Osteocyte (in vitro differentiated cells): Measurements from ENCODE around the gene TAGLN3. TPM values are rescaled to one million over a fixed set of nuclear protein-coding genes. Genes with fewer than 3 reads are reported as not detected.

ENCODE experiments used
- DNase-seq: peaks from one replicate; pipeline ENCODE4 v3.0.0; 2021; ENCODE audit warnings: mixed read lengths; ENCODE audit not compliant: unreplicated experiment; ENCODE audit errors: extremely low spot score
- H3K27ac Mint-ChIP-seq: one replicate; pipeline ENCODE4 v1.8.0; 2021; ENCODE audit warnings: mild to moderate bottlenecking, mixed read lengths; ENCODE audit not compliant: unreplicated experiment
- H3K27me3 Mint-ChIP-seq: one replicate; pipeline ENCODE4 v1.8.0; 2021; ENCODE audit warnings: mixed read lengths; ENCODE audit not compliant: unreplicated experiment
- H3K36me3 Mint-ChIP-seq: one replicate; pipeline ENCODE4 v1.8.0; 2021; ENCODE audit warnings: mixed read lengths; ENCODE audit not compliant: unreplicated experiment
- H3K4me1 Mint-ChIP-seq: one replicate; pipeline ENCODE4 v1.8.0; 2021; ENCODE audit warnings: mixed read lengths; ENCODE audit not compliant: unreplicated experiment
- H3K4me3 Mint-ChIP-seq: one replicate; pipeline ENCODE4 v1.8.0; 2021; ENCODE audit warnings: mild to moderate bottlenecking, moderate library complexity, mixed read lengths; ENCODE audit not compliant: unreplicated experiment
- H3K9me3 Mint-ChIP-seq: one replicate; pipeline ENCODE4 v1.8.0; 2021; ENCODE audit warnings: mixed read lengths; ENCODE audit not compliant: unreplicated experiment
- CTCF ChIP-seq: fragments of 200-600 bp; sonication (generic); IDR thresholded peaks from 2 replicates; pipeline ENCODE4 v1.5.0; 2021; ENCODE audit warnings: antibody characterized with exemption, mild to moderate bottlenecking, moderate library complexity
- total RNA-seq: library from RNA; stranded (reverse); gene quantifications from 2 replicates; pipeline ENCODE4 v1.2.1, GENCODE V29; 2021

Gene TAGLN3
- total RNA-seq, 1 donor from 2014 or later = not detected

DNA sequence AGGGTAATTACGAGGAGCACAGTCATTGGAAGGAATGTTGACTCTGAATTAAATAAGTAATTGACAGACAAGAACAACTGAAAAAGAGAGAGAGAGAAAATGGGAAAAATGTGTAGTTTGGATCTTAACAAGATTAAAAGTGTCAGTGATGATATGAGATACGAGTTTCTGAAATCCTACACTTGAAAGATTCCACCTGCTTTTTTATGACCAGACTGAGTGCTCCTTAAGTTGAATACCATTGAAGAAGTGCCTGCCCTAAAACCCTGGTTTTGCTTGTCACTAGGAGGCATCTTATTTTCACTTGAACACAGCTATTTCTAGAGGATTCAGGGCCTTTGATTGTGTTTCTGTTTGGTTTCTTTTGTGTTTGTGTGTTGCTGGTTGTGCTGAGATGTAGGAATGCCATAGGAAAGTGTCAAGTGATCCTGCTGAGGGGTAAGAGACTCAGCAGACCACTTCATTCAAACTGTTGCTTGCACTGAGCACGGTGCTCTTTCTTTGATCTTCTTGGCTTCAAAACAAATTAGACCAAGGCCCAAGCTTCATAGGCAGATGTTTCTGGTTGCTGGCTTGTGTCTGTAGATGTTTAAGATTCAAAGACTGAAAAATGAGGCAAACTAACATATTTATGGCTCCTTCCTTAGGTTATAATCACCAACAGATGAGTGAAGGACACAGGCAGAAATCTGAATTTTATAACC lies 37.1 kb upstream of the TAGLN3 start:
- no peak for DNase-seq
- Mint-ChIP-seq H3K27me3 (no peaks in the 10 kb centered on the region), H3K4me3 (no peak overlapping the region), H3K36me3 (peaks cover 53% of the 10 kb centered on the region), H3K27ac (peak overlapping the region; percentile 36), H3K9me3 (no peaks in the 10 kb centered on the region), H3K4me1 (peaks cover 8% of the 10 kb centered on the region)
- TF ChIP-seq CTCF = no peak

DNA sequence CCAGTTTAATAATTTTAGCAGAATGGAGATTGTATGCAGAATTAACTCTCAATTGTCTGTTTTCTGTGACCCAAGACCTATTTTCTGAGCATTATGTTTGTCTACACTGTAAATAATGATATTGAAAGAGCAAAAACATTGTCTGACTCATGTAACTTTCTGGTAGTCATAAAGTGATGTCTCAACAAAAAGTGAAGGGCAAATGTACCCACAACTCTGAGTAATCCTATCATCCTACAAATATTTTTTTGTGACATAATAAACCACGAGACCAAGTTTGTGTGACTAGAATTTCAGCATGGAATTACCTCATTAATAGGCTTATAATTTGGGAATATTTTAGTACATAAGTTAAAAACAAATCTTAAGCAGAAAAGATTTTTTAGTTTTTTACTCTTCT lies 35.3 kb upstream of the TAGLN3 start:
- no peak for DNase-seq
- H3K4me3 Mint-ChIP-seq = no peak overlapping the region
- peaks cover 54% of the 10 kb centered on the region for H3K36me3 Mint-ChIP-seq
- peaks cover 16% of the 10 kb centered on the region for H3K4me1 Mint-ChIP-seq
- no peaks in the 10 kb centered on the region for H3K9me3 Mint-ChIP-seq
- TF ChIP-seq CTCF = no peak
- no peaks in the 10 kb centered on the region for H3K27me3 Mint-ChIP-seq
- peak overlapping the region; percentile 52 for H3K27ac Mint-ChIP-seq

DNA sequence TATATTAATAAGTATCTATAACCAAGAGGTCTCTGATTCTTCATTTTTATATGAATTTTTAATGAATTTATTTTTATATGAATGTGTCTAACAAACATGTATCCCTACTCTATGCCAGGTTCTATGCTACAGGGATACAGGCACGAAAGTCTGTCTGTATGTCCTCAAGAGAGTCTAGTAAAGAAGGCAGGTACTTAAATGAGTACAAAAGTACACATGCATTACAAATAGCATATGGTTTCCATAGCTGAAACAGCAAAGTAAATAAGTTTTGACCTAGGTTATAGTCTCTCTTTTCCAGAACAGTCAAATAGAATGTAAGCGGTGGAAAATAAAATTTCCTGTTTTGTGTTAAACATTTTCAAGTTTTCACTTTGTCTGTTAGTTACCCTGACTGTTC lies 33.2 kb upstream of the TAGLN3 start:
- TF ChIP-seq CTCF = no peak
- no peaks in the 10 kb centered on the region for H3K27me3 Mint-ChIP-seq
- H3K9me3 Mint-ChIP-seq = no peaks in the 10 kb centered on the region
- no peak overlapping the region for H3K4me3 Mint-ChIP-seq
- no peak overlapping the region for H3K27ac Mint-ChIP-seq
- peaks cover 16% of the 10 kb centered on the region for H3K4me1 Mint-ChIP-seq
- no peak for DNase-seq
- peaks cover 58% of the 10 kb centered on the region for H3K36me3 Mint-ChIP-seq

DNA sequence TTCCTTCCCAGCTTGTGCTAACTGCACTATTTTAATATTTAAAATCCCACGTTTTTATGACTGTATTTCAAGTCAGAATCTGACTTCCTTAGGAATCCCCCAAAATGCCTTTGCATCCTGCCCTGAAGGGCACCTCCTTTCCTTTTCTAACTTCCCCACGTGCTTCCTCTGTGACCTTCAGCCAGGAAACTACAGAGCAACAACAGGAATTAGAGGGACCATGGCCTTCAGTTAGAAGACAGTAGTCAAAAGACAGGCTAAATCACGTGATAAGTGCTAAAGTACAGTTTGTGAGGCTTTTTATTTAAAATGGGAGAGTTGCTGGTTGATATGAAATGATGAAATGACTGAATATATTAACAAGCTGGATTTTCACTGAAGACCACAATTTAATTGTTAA lies 31.7 kb upstream of the TAGLN3 start:
- no peak for DNase-seq
- no peak for TF ChIP-seq CTCF
- Mint-ChIP-seq H3K36me3 (peaks cover 58% of the 10 kb centered on the region), H3K9me3 (no peaks in the 10 kb centered on the region), H3K27me3 (no peaks in the 10 kb centered on the region), H3K27ac (peak overlapping the region; percentile 66), H3K4me1 (peaks cover 14% of the 10 kb centered on the region), H3K4me3 (no peak overlapping the region)

DNA sequence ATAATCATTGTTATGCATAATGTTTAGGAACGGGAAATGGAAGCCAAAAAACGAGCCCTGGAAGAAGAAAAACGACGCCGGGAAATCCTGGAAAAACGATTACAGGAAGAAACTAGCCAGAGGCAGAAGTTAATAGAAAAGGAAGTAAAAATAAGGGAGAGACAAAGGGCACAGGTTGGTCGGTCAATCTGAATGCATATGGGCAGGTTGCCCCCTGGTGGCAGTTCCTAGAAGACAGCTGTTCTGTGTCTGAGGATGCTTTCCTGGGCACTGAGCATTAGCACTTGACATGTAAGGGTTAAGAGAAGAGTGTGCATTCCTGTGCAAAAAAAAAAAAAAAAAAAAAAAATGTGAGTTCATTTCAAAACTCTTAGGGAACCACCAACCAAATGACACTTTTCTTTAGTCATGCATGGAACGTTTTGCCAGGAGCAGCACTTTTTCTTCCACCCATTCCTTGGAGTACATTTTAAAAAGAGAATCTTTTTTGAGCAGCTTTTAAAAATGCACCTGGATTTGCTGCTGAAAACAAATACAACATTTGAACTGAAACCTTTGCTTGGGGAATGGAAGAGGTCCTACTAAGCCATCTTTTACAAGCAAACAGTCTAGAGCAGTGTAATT lies 31.0 kb upstream of the TAGLN3 start:
- Mint-ChIP-seq H3K27me3 (no peaks in the 10 kb centered on the region), H3K4me1 (peaks cover 14% of the 10 kb centered on the region), H3K27ac (peak overlapping the region; percentile 66), H3K4me3 (no peak overlapping the region), H3K9me3 (no peaks in the 10 kb centered on the region), H3K36me3 (peaks cover 58% of the 10 kb centered on the region)
- TF ChIP-seq CTCF = peak; percentile 93
- DNase-seq = peak; percentile 90
